ENCODE results near the gene PDS5A.
"Not testable (repeated sequence)": the region's sequence is repeated elsewhere in the genome, so short reads cannot be mapped to it uniquely, and the experiment has no call there.

Gene PDS5A

GRCh38 chr4:39977489-39978377 is at the start of gene PDS5A:
PDS5A (minus strand) TSS chr4:39977911; CDS start chr4:39976577, 1,334 bp downstream.
- peak; percentile 69 for DNase-seq

GRCh38 chr4:40024049-40024448 is 46.3 kb upstream of the PDS5A start:
- DNase-seq = not testable (repeated sequence)

GRCh38 chr4:40021116-40021515 is 43.4 kb upstream of the PDS5A start:
- DNase-seq = not testable (repeated sequence)

- no peak for DNase-seq
These were observed 42.5 kb upstream of the PDS5A start for GRCh38 chr4:40020221-40020620.

- no peak for DNase-seq
These were observed 38.3 kb upstream of the PDS5A start for GRCh38 chr4:40016007-40016406.

GRCh38 chr4:40003986-40004385 is 26.3 kb upstream of the PDS5A start:
- DNase-seq = peak; percentile 73

- DNase-seq = no peak
These were observed 23.0 kb upstream of the PDS5A start for GRCh38 chr4:40000711-40001110.

- no peak for DNase-seq
These were observed 21.1 kb upstream of the PDS5A start for GRCh38 chr4:39998659-39999345.

GRCh38 chr4:39996811-39997210 is 19.1 kb upstream of the PDS5A start:
- DNase-seq = no peak

GRCh38 chr4:39994406-39994805 is 16.7 kb upstream of the PDS5A start:
- DNase-seq = no peak

- not testable (repeated sequence) for DNase-seq
These were observed 11.7 kb upstream of the PDS5A start for GRCh38 chr4:39989381-39989780.

- no peak for DNase-seq
These were observed 9.8 kb upstream of the PDS5A start for GRCh38 chr4:39987485-39987884.

- DNase-seq = no peak
These were observed 1.2 kb upstream of the PDS5A start for GRCh38 chr4:39978904-39979303.

- DNase-seq = no peak
These were observed 666 bp upstream of the PDS5A start for GRCh38 chr4:39978378-39978775.

- DNase-seq = no peak
These were observed 694 bp downstream of the PDS5A start for GRCh38 chr4:39976945-39977488.

GRCh38 chr4:39976141-39976944 is 1.4 kb downstream of the PDS5A start:
- DNase-seq = peak; percentile 38

- DNase-seq = no peak
These were observed 2.1 kb downstream of the PDS5A start for GRCh38 chr4:39975488-39976089.

GRCh38 chr4:39973052-39973451 is 4.7 kb downstream of the PDS5A start:
- not testable (repeated sequence) for DNase-seq

GRCh38 chr4:39970671-39971640 is 6.8 kb downstream of the PDS5A start:
- DNase-seq = peak; percentile 76

- no peak for DNase-seq
These were observed 14.1 kb downstream of the PDS5A start for GRCh38 chr4:39963656-39964055.

- DNase-seq = no peak
These were observed 16.3 kb downstream of the PDS5A start for GRCh38 chr4:39961311-39961877.

Data from GF-D8 (cell line).